Stimulated activated CD4-positive, alpha-beta T cell treated with anti-CD3 and anti-CD28 coated beads, Interleukin-15, amount 100 ng/mL, for 24 hours (primary cell): ENCODE measurements around the gene OR2AT4.
A peak's percentile ranks its signal among the peaks of the same experiment; 100 is the strongest.
"Not testable (repeated sequence)": the region's sequence is repeated elsewhere in the genome, so short reads cannot be mapped to it uniquely, and the experiment has no call there.

ENCODE experiments used
- DNase-seq: peaks from one replicate; pipeline ENCODE4 v3.0.0-alpha.2; 2020

The OR2AT4 gene

DNA sequence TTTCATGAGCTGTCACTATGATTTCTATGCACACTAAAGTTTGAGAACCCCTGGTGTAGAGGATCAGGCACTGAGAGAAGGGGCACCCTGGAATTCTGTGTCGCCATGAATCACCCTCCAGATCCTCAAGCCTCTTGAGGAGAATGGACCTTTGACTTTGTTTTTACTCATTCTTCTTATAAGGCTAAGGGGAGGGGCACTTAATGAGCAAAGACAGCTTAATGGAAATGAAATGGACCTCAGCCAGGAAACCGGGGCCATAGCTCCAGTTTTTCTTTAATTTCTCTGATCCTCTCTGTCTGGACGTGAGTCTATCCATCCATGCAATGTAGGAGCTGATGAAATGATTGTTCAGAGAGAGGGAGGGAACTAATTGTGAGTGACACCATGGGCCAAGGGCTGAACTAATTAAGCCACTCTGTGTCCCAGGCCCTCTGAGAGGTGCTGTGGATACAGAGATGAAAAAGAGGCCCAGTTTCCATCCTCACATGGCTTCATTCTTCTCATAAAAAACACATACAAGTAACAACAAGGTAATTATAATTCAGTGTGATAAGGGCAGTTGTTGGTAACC, 32.8 kb downstream of the OR2AT4 start:
- DNase-seq = no peak

DNA sequence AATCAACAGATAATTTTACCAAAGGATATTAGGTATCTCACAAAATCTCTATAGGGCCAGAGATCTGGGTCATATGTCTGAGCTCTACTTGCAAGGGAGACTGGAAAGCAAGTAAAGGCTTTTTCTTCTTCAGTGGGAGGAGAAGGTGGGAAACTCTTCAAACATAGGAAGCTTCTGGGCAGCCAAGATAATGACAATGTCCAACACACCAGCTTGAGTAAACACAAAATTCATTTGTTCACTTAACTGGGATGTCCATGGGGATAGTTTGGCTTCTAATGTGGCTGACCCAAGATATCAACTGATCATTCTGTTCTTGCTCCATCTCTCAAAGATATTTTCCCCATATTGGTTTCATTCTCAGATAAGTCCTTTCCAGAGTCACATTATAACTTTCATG, 37.4 kb downstream of the OR2AT4 start:
- DNase-seq = no peak

DNA sequence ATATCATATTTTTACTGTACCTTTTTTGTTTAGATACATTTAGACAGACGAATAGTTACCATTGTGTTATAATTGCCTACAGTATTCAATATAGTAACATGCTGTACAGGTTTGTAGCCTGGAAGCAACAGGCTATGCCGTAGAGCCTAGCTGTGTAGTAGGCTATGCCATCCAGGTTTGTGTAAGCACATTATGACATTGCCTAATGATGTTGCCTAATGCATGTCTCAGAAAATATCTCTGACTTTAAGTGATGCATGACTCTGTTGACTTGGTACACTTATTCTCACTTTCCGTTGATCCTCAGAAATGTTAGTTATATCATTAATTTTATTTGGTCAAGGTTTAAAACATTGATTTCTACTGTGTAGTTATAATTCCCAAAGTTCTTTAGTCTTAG, 39.9 kb downstream of the OR2AT4 start:
- no peak for DNase-seq

DNA sequence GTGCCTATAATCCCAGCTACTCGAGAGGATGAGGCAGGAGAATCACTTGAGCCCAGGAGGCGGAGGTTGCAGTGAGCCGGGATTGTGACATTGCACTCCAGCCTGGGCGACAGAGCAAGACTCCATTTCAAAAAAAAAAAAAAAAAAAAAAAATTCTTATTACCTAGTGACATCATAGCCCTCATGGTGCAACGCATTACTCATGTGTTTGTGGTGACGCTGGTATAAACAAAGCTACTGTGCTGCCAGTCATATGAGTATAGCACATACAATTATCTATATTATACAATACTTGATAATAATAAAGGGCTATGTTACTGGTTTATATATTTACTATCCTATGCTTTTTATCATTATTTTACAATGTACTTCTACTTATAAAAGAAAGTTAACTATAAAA, 41.2 kb downstream of the OR2AT4 start:
- DNase-seq = no peak

DNA sequence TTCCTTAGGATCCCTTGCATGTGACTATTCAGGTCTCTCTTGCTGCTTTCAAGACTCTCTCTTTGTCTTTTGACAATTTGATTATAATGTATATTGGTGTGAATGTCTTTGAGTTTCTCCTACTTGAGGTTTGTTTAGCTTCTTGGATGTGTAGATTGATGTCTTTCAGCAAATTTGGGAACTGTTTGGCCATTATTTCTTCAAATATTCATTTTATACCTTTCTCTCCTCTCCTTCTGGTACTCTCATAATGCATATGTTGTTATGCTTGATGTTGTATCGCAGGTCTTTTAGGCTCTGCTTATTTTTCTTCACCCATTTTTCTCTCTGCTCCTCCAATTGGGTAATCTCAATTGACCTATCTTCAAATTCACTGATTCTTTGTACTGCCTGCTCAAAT, 44.2 kb downstream of the OR2AT4 start:
- no peak for DNase-seq

DNA sequence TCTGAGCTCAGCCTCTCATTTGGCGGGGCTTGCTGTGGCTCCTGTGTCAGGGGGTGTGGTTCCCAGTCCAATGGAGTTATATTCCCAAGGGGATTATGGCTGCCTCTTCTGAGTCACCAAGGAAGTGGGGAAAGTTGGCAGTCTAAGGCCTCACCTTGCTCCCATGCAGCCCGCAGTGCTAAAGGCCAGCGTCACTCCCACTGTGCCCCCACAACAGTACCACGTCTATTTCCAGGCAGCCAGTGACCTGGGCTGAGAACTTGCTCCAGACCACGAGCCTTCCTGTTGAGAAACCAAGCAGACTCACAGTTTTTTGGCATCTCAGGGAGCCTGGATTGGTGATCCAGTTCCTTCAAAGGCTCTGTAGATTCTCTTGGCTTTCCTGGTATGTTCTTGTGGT, 45.6 kb downstream of the OR2AT4 start:
- no peak for DNase-seq

DNA sequence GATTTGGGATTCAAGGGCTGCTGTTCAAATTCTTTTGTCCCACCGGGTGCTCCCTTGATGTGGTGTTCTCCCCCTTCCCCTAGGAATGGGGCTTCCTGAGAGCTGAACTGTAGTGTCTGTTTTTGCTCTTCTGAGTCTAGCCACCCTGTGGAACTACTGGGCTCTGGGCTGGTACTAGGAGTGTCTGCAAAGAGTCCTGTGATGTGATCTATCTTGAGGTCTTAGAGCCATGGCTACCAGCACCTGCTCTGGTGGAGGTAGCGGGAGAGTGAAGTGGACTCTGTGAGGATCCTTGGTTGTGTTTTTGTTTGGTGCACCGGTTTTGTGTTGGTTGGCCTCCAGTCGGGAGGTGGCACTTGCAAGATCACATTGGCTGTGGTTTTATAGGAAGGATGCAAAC, 46.2 kb downstream of the OR2AT4 start:
- DNase-seq = no peak

DNA sequence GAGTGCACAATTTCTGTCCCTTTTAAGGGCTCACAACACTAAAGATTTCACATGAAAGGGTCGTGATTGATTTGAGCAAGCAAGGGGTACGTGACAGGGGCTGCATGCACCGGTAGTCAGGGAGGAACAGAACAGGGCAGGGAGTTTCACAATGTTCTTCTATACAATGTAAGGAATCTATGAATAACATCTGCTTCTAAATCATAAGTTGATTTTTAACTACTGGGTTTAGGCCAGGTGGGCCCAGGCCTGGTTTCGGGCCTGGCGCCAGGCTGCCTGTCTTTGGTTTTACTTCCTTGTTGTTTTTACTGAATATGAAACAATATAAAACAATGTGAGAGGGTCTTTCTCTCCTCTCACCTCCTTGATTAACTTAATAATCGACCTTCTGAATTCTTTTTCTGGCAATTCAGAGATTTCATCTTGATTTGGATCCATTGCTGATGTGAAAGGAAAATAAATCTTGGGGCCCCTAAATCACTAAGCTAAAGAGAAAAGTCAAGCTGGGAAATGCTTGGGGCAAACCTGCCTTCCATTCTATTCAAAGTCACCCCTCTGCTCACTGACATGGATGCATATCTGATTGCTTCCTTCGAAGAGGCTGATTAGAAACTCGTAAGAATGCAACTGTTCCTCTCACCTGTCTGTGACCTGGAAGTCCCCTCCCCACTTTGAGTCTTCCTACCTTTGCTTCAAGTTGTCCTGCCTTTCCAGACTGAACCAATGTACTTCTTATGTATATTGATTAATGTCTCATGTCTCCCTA, 47.0 kb downstream of the OR2AT4 start:
- DNase-seq = not testable (repeated sequence)

DNA sequence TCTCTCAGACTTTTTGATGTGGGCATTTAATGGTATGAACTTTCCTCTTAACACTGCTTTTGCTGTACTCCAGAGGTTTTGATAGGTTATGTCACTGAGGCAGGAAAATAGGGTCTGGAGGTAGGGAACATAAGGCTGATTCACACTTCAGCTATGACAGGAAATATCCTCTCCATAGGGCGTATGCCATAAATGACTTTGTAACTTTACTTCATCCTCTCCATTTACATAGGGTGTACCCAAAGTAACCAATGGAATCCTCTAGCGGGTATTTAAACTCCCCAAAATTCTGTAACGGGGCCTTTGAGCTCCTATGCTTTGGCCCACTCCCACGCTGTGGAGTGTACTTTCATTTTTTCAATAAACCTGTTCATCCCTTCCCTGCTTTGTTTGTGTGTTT, 49.5 kb downstream of the OR2AT4 start:
- no peak for DNase-seq

DNA sequence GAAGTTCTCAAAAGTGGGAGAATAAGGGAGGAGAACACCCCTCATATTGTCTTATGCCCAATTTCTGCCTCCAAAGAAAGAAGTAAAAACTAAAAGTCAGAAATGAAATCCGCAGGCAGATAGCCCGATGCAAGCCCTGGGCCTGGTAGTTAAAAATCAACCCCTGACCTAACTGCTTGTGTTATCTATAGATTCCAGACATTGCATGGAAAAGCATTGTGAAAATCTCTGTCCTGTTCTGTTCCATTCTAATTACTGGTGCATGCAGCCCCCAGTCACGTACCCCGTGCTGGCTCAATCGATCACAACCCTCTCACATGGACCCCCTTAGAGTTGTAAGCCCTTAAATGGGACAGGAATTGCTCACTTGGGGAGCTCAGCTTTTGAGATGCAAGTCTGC, 50.0 kb downstream of the OR2AT4 start:
- DNase-seq = not testable (repeated sequence)

DNA sequence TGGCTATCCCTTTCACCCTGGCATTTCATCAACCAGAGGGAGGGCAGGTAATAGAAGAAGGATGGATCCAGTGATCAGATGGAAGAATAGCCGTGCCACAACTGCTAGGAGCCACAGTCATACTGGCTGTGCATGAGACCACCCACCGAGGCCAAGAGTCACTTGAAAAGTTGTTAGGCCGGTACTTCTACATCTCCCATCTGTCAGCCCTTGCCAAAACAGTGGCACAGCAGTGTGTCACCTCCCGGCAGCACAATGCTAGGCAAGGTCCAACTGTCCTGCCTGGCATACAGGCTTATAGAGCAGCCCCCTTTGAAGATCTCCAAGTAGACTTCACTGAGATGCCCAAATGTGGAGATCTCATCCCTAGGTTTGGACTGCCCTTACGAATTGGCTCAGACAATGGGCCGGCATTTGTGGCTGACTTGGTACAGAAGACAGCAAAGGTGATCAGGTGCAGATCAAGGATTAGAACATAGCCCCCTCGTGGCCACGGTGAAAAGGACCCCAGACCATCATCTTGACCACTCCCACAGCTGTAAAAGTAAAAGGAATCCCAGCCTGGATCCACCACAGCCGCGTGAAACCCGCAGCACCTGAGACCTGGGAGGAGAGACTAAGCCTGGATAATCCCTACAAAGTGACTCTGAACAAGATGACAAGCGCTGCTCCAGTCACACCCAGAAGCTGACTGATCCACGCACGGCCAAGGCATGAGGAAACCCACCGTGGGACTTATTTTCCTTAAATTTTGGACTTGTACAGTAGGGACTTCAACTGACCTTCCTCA, 52.1 kb downstream of the OR2AT4 start:
- not testable (repeated sequence) for DNase-seq

DNA sequence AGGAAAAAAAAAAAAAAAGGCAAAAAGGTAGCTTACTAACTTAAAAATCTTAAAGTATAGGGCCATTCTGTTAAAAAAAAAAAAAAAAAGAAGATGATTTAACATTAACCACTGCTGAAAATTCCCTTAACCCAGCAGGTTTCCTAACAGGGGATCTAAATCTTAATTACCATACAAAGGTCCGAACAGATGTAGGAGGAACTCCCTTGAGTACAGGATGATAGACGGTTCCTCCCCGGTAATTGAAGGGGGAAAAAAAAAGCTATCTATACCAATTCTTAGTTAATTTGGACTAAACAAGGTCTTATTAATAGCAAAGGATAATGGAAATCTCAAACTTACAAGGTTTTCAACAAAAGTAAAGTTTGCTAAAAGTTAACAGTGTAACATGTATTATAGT, 54.9 kb downstream of the OR2AT4 start:
- DNase-seq = not testable (repeated sequence)

DNA sequence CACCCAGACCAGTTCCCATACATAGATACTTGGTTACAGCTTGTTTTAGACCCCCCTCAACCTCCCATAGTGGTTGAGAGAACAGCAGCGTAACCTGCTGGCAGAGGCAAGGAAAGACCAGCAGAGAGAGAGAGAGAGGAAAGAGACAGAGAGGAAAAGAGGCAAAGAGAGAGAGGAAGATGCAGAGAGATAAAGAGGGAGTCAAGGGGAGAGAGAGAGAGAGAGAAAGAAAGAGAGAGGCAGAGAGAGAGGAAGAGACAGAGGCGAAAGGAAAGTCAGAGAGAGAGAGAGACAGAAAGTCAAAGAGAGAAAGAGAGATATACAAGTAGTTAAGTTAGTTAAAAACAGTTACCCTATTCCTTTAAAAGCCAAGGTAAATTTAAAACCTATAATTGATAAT, 55.4 kb downstream of the OR2AT4 start:
- DNase-seq = no peak

DNA sequence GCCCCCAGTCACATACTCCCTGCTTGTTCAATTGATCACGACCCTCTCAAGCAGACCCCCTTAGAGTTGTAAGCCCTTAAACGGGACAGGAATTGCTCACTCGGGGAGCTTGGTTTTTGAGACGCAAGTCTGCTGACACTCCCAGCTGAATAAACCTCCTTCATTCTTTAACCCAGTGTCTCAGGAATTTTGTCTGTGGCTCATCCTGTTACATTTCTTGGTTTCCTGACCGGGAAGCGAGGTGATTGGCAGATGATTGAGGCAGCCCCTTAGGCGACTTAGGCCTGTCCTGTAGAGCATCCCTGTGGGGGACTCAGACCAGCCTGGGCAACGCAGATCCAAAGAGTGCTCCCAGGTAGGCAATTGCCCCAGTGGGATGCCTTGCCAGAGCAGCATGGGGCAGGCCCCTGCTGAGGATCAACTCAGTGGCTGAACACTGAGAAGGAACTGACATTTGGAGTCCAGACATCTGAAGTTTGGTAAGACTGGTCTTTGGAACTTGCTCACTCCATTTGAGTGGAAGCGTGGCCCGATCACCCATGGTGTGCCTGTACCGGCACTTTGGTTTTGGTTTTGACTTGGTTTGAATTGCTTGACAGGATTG, 56.4 kb downstream of the OR2AT4 start:
- DNase-seq = no peak

DNA sequence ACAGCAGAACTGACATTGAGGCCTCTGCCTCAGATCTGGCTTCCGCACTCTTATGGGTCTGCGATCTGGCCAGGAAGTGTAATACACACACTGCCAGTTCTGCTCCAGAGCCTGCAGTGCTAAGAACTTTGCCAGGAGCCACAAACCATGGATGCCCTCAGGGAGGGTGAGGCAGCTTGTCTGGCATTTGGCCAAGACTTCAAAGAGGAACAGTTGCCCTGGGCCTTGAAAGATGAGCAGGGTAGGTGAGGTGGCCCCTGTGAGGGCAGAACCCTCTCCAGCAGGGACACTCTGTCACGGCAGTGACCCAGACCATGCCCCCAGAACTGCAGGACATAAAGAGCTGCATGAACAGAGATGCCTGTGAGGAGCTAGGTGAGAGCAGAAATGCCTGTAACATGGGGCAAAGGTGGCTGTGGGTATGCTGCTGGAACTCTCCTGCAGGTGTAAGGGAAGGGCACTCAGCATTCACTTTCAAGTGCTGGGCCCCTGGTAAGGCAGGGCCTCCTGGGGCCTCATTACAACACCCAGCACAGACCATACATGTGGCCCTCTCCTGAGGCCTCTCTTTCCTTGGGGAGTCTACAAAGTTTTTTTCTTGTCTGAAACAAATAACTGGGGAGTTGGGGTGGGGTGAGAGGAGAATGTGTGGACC, 60.6 kb downstream of the OR2AT4 start:
- no peak for DNase-seq

DNA sequence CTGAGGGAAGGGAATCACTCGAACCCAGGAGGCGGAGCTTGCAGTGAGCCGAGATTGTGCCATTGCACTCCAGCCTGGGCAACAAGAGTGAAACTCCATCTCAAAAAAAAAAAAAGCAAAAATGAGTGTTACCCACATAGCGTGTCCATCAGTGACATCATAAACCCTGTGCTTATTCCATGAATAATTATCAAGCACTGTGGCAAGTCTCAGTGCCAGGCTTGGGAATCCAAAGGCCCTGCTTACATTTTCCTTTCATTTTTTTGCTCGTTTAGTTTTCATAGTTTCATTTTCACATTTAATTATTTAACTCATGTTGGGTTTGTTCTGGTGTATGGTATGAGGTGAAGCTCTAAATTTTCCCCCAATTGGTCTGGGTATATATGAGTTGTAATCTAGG, 61.4 kb downstream of the OR2AT4 start:
- DNase-seq = no peak

DNA sequence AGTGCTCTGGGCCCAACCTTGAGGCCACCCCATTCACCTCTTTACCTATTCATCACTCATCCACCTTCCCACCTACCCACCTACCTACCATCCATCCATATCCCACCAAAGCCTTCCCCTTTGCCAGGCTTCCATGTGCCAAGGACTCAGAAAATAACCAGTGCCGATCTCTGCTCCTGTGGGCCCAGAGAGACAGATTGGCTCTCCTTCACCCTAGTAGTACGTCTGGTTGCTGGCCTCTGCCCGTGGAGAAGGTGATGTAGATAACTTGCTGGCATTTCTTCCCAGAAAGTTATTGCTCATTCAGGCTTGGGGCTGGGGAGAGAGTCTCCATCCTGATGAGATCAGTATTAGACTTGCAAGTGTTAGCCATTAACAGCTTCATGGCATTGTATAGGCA, 62.8 kb downstream of the OR2AT4 start:
- DNase-seq = no peak

DNA sequence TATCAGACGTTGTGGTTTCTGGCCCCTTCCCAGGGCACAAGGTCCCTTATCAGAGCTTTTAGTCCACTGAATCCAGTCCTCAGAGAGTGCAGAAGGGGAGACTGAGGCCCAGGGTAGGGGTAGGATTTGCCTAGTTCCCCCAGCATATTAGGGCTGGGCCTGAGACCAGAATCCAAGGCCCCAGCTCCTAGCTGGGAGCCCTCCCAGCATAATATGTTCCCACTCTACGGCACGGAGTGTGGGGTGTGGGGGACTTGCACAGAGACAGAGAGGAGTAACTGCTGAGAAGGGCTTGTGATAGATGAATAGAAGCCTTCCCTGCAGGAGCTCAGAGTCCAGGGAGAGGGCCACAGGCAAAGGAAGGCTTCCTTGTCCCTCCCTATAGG, 64.1 kb downstream of the OR2AT4 start:
- no peak for DNase-seq

DNA sequence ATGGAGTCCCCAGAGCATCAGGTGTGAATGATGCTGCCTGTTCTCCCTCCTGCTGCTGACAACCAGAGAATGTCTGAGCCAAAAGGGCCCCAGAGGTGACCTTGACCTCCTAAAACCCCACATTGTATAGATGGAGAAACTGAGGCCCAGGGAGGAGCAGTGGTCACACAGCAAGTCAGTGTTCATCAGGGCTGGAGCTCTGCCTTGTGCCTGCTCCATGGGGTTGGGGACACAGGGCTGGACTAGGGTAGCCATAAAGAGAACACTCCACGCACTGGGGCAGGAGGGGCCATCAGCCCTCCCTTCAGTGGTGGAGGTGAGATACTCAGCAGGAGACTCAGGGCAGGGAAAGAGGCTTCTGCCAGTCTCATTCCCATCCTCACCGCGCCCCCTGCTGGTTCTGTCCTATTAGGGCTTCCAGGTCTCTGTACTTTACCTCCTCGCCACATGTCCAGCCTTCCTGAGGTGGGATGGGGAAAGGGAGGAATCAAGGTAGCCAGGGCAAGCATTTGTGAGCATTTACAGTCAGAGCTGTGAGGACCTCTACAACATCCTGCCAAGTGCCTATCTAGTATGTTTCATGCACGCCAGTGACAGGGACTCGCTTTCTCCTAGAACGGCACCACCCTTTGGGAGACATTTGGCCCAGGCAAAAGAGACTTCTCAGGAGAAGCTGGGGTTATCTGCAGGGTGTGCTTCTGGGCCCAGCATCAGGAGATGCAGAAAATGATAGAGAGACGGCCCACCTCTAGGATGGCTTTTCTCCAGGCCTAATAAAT, 64.7 kb downstream of the OR2AT4 start:
- DNase-seq = peak; percentile 84
